KMS-11 (cell line): Measurements from ENCODE around the gene PAEP.

Experiments used
- H2AFZ ChIP-seq: fragments of 200-600 bp; sonication (generic); 2 replicates; pipeline ENCODE4 v1.6.1; 2016; ENCODE audit warnings: antibody characterized with exemption, mixed run types, low read depth
- H3K27ac ChIP-seq: fragments of 200-600 bp; sonication (generic); 2 replicates; pipeline ENCODE4 v1.6.1; 2016; ENCODE audit warnings: mild to moderate bottlenecking, mixed run types
- H3K27me3 ChIP-seq: fragments of 200-600 bp; sonication (generic); 2 replicates; pipeline ENCODE4 v1.6.1; 2017; ENCODE audit warnings: mild to moderate bottlenecking, low read depth, mixed run types, moderate library complexity; ENCODE audit not compliant: insufficient read depth
- H3K36me3 ChIP-seq: fragments of 200-600 bp; sonication (generic); 2 replicates; pipeline ENCODE4 v1.6.1; 2017; ENCODE audit warnings: mild to moderate bottlenecking, mixed run types; ENCODE audit not compliant: insufficient read depth
- H3K4me1 ChIP-seq: fragments of 200-600 bp; sonication (generic); 2 replicates; pipeline ENCODE4 v1.6.1; 2016; ENCODE audit warnings: mild to moderate bottlenecking, low read depth, mixed run types; ENCODE audit not compliant: poor library complexity, severe bottlenecking
- H3K4me2 ChIP-seq: fragments of 200-600 bp; sonication (generic); 2 replicates; pipeline ENCODE4 v1.7.0; 2016; ENCODE audit warnings: mild to moderate bottlenecking, mixed run types
- H3K4me3 ChIP-seq: fragments of 200-600 bp; sonication (generic); IDR thresholded peaks from 2 replicates; pipeline ENCODE4 v1.6.1; 2017; ENCODE audit warnings: low read depth, low read length, mixed read lengths; ENCODE audit not compliant: insufficient read depth
- H3K79me2 ChIP-seq: fragments of 200-600 bp; sonication (generic); 2 replicates; pipeline ENCODE4 v1.6.1; 2016; ENCODE audit warnings: low read depth, mixed run types; ENCODE audit not compliant: insufficient read depth
- H3K9ac ChIP-seq: fragments of 200-600 bp; sonication (generic); 2 replicates; pipeline ENCODE4 v1.6.1; 2016; ENCODE audit warnings: mild to moderate bottlenecking, mixed run types
- H4K20me1 ChIP-seq: fragments of 200-600 bp; sonication (generic); 2 replicates; pipeline ENCODE4 v1.6.1; 2016; ENCODE audit warnings: mild to moderate bottlenecking, mixed run types; ENCODE audit not compliant: insufficient read depth
- TF ChIP-seq, protein P1 (sequence below): fragments of 200-600 bp; sonication (generic); conservative IDR thresholded peaks from 2 replicates; pipeline ENCODE4 v1.6.1; 2017; ENCODE audit warnings: low read depth, mild to moderate bottlenecking, antibody characterized with exemption, low read length, moderate library complexity, mixed read lengths

Gene PAEP

DNA sequence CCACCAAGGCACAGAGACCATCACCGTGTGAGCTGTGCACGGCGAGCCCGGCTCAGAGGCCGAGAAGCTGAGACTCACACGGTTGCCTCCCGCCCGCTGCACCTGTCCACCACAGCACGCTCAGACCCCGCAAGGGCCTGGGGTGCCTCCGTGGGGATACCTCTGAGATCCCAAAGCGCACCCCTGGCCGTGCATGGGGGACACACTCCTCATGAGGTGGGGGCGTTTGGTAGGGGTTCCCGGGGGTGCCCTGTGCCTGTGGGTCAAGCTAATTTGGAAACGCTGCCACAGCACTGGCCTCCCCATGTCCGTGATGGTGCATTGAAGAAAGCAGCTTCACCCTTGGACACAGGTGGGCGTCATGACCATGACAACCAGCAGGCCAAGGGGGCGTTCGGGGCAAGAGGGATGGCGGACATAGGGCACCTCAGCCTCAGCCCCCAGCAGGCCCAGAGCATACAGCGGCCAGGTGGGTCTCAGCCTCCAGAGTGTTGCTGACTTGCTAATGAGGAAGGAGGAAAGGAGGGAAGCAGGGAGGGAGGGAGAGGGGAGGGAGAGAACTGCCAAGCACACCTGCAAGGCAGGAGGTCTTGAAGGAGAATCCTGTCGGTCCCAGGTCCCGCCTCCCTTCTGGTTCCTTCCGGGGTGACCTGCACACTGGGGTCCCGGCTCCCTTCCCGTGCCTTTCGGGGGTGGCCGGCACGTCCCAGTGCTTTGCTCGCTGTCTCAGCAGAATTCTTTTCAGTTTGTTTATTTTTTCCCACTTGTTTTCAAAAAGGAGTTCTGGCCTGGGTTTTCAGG lies 43.1 kb downstream of the PAEP start:
- Histone ChIP-seq H3K9ac (no peak overlapping the region), H2AFZ (no peak overlapping the region), H3K4me1 (no peaks in the 10 kb centered on the region), H3K27ac (no peak overlapping the region), H3K79me2 (no peaks in the 10 kb centered on the region), H3K36me3 (no peaks in the 10 kb centered on the region), H3K4me3 (no peak overlapping the region), H4K20me1 (no peaks in the 10 kb centered on the region), H3K4me2 (no peak overlapping the region), H3K27me3 (peaks cover 66% of the 10 kb centered on the region)
- TF ChIP-seq, protein P1, sequence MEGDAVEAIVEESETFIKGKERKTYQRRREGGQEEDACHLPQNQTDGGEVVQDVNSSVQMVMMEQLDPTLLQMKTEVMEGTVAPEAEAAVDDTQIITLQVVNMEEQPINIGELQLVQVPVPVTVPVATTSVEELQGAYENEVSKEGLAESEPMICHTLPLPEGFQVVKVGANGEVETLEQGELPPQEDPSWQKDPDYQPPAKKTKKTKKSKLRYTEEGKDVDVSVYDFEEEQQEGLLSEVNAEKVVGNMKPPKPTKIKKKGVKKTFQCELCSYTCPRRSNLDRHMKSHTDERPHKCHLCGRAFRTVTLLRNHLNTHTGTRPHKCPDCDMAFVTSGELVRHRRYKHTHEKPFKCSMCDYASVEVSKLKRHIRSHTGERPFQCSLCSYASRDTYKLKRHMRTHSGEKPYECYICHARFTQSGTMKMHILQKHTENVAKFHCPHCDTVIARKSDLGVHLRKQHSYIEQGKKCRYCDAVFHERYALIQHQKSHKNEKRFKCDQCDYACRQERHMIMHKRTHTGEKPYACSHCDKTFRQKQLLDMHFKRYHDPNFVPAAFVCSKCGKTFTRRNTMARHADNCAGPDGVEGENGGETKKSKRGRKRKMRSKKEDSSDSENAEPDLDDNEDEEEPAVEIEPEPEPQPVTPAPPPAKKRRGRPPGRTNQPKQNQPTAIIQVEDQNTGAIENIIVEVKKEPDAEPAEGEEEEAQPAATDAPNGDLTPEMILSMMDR, result no peak

DNA sequence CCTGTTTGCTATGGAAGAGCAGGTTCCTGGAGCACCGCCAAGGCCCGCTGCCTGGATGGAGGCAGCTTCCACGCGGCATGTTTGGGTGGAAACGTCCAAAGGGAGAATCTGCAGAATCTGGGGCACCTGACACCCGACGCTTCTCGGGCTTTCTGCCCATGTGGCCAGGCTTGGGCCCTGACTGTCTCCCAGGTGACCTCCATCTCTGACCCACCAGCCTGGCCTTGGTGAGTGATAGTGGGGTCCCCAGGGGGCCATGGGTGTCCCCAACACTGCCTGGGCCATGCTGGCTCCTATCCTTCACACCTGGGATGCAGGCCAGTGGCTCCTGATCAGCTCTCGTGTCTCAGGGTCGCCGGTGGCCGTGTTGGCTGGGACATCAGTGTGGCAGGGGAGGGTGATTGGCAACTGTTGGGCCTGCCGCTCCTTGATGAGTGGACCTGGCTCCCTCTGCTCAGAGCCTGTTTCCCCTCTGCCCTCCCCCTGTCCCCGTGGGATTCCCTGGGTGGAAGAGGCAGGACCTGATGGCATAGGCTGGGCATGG lies 43.8 kb downstream of the PAEP start:
- H3K27me3 ChIP-seq, result peaks cover 62% of the 10 kb centered on the region
- H3K36me3 ChIP-seq, result no peaks in the 10 kb centered on the region
- no peaks in the 10 kb centered on the region for H3K4me1 ChIP-seq
- no peak overlapping the region for H3K9ac ChIP-seq
- TF ChIP-seq, protein P1, result no peak
- H3K4me2 ChIP-seq, result no peak overlapping the region
- H3K4me3 ChIP-seq, result no peak overlapping the region
- H3K79me2 ChIP-seq, result no peaks in the 10 kb centered on the region
- H4K20me1 ChIP-seq, result no peaks in the 10 kb centered on the region
- H3K27ac ChIP-seq, result no peak overlapping the region
- H2AFZ ChIP-seq, result no peak overlapping the region

DNA sequence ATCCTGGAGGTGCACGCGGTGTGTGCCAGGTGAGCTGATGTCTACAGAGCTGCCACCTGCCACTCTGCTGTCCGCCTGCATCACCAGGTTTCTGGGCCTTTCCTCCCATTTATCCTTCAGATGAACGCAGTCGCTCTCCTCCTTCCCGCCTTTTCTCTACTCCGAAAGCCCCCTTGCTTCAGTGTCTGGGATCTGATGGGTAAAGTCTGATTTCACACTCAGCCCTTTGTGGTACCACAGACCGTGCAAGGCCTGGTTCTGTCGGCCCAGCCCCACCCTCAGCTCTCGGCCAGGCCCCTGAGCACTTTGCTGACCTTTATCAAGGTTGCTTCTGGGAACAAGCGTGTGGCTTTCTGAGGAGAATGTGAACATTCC lies 45.3 kb downstream of the PAEP start:
- Histone ChIP-seq H3K4me2 (no peak overlapping the region), H3K36me3 (no peaks in the 10 kb centered on the region), H3K4me3 (no peak overlapping the region), H3K4me1 (no peaks in the 10 kb centered on the region), H2AFZ (no peak overlapping the region), H3K27ac (no peak overlapping the region), H4K20me1 (no peaks in the 10 kb centered on the region), H3K27me3 (peaks cover 50% of the 10 kb centered on the region), H3K9ac (no peak overlapping the region), H3K79me2 (no peaks in the 10 kb centered on the region)
- TF ChIP-seq, protein P1, result no peak

DNA sequence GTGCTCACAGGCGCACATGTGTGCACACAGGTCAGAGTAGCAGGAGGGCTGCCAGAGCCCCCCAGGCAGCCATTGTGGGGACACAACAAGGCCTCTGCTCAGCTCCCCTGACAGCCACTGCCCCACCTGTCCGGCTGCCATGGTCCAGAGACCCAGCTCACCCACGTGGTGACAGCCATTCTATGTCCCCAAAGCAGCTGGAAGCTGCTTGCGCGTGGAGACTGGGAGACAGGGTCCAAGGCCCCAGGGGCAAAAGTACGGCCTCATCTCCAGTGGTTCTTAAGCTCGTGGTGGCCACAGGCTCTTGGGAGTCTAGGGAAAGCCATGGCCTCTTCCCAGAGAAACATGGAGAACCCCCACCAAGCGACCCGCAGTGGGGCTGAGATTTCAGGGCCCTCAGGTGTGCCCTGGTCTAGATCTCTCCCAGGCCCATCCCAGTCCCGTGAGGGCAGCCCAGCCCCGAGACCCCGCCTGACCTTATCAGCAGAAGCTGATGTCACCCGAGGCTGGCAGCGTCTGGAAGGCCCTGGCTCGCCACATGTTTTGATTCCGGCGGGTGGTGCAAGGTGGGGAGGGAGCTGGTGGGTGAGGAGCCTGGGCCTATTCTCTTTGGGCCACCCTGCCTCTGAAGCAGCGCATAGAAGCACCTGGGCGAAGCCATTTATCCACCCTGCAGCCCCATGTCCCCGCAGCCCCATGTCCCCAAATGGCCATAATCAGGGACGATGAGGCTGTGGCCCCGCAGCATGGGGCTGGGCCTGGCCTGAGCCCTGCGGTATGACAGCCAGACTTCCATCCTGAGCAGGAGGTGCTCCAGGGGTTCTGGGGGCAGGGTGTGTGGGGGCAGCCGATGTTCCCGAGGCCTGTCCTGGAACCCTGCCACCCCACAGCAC lies 46.1 kb downstream of the PAEP start:
- Histone ChIP-seq H3K4me2 (no peak overlapping the region), H3K4me1 (no peaks in the 10 kb centered on the region), H3K27me3 (peaks cover 49% of the 10 kb centered on the region), H3K36me3 (no peaks in the 10 kb centered on the region), H3K79me2 (no peaks in the 10 kb centered on the region), H3K9ac (no peak overlapping the region), H2AFZ (no peak overlapping the region), H3K4me3 (no peak overlapping the region), H4K20me1 (no peaks in the 10 kb centered on the region), H3K27ac (no peak overlapping the region)
- TF ChIP-seq, protein P1, result no peak
